BJ (cell line): Measurements from ENCODE around the gene PIANP. TPM values are rescaled to one million over a fixed set of nuclear protein-coding genes. Genes with fewer than 3 reads are reported as not detected.
A peak's percentile ranks its signal among the peaks of the same experiment; 100 is the strongest.

Experiments
- CTCF ChIA-PET: fragments of 350-600 bp; formaldehyde crosslinking; extraction: SDS; loops from one replicate; lab custom pipeline; 2021; ENCODE audit warnings: antibody characterized with exemption, inconsistent platforms; lab: Yijun Ruan, JAX
- POLR2A ChIA-PET: fragments of 300-600 bp; sonication (Branson Sonifier 250); formaldehyde crosslinking; extraction: SDS; loops from one replicate; lab custom pipeline; 2021; ENCODE audit warnings: antibody characterized with exemption; lab: Charles Lee
- DNase-seq: peaks from one replicate; pipeline ENCODE4 v3.0.0-alpha.2; 2011; ENCODE audit warnings: low read depth
- H3K27me3 ChIP-seq: 2 replicates; pipeline ENCODE4 v1.6.0; 2011; ENCODE audit warnings: low read length; ENCODE audit not compliant: control insufficient read depth, insufficient read depth
- H3K36me3 ChIP-seq: 2 replicates; pipeline ENCODE4 v1.5.1; 2011; ENCODE audit warnings: low read length; ENCODE audit not compliant: control insufficient read depth, insufficient read depth
- H3K4me3 ChIP-seq: 2 replicates; pipeline ENCODE4 v1.5.1; 2011; ENCODE audit warnings: low read depth, mild to moderate bottlenecking, control low read depth, low read length
- CTCF ChIP-seq: IDR thresholded peaks from 2 replicates; pipeline ENCODE4 v1.5.1; 2011; ENCODE audit warnings: low read depth, mild to moderate bottlenecking, control low read depth, inconsistent platforms, low read length, moderate library complexity; ENCODE audit not compliant: insufficient read depth
- polyA plus RNA-seq: library from polyadenylated mRNA; depleted of rRNA; stranded (reverse); fragments of >200 nt; gene quantifications from 2 replicates; pipeline ENCODE4 v1.2.3, GENCODE V29; 2011

The PIANP gene
- polyA plus RNA-seq, 1 experiment = 0.59 TPM

- no peak for DNase-seq
- ChIA-PET POLR2A (interaction anchor here (0.5 to 0.6 kb wide), 2 partner anchors 9 to 86 kb away, joined by 3 to 4 read pairs; no protein-coding TSS in a partner anchor), CTCF (interaction anchor here (0.7 to 2.8 kb wide), 18 partner anchors 9 to 147 kb away, joined by 3 to 11 read pairs (median 4); partner anchors contain the start of genes MLF2 and ZNF384)
- H3K27me3 ChIP-seq = peaks cover 7% of the 10 kb centered on the region; the same call in 1 of the 2 replicates
- H3K4me3 ChIP-seq = no peak overlapping the region
- H3K36me3 ChIP-seq = no peaks in the 10 kb centered on the region
- no peak for TF ChIP-seq CTCF
Observed at GRCh38 chr12:6698352-6699046, 2.1 kb downstream of the PIANP start.

GRCh38 chr12:6697584-6698351, 2.8 kb downstream of the PIANP start:
- peak; percentile 78 for TF ChIP-seq CTCF
- peaks cover 7% of the 10 kb centered on the region; the same call in 1 of the 2 replicates for H3K27me3 ChIP-seq
- ChIA-PET CTCF (interaction anchor here (0.6 to 2.8 kb wide), 17 partner anchors 8 to 146 kb away, joined by 3 to 11 read pairs (median 4); partner anchors contain the start of genes MLF2 and ZNF384), POLR2A (interaction anchor here (0.6 kb wide), 1 partner anchor 85 kb away, joined by 3 read pairs; no protein-coding TSS in a partner anchor)
- DNase-seq = no peak
- no peak overlapping the region for H3K4me3 ChIP-seq
- no peaks in the 10 kb centered on the region for H3K36me3 ChIP-seq

- DNase-seq = no peak
- CTCF ChIA-PET = interaction anchor here (0.7 to 2.8 kb wide), 11 partner anchors 8 to 82 kb away, joined by 3 to 11 read pairs (median 5); partner anchors contain the start of genes MLF2 and ZNF384
- POLR2A ChIA-PET = no interaction called here
Observed at GRCh38 chr12:6696690-6697583, 3.7 kb downstream of the PIANP start.

GRCh38 chr12:6695313-6696045, 5.1 kb downstream of the PIANP start:
- POLR2A ChIA-PET = no interaction called here
- no peak for DNase-seq
- CTCF ChIA-PET = interaction anchor here (1.2 to 1.7 kb wide), 3 partner anchors 58 to 81 kb away, joined by 5 to 7 read pairs (median 5); partner anchors contain the start of gene MLF2
- no peak overlapping the region for H3K4me3 ChIP-seq
- no peak for TF ChIP-seq CTCF
- no peaks in the 10 kb centered on the region for H3K36me3 ChIP-seq
- no peaks in the 10 kb centered on the region for H3K27me3 ChIP-seq

More at GRCh38 chr12:6696690-6697583, 3.7 kb downstream of the PIANP start:
- no peak for TF ChIP-seq CTCF
- peaks cover 7% of the 10 kb centered on the region; the same call in 1 of the 2 replicates for H3K27me3 ChIP-seq
- H3K36me3 ChIP-seq = no peaks in the 10 kb centered on the region
- H3K4me3 ChIP-seq = no peak overlapping the region
